ENCODE data around the gene RXFP2.

RXFP2 gene

GRCh38 chr13:31798189-31798588 is 58.9 kb downstream of the RXFP2 start:
- no peak for ATAC-seq
- no peak for TF ChIP-seq TSHZ2 (CRISPR knock-in tag; IDR thresholded peaks at IDR 0.05)
- TF ChIP-seq ZC3H10 (CRISPR knock-in tag; IDR thresholded peaks at IDR 0.05): no peak
- TF ChIP-seq ISL1 (CRISPR knock-in tag; IDR thresholded peaks at IDR 0.05): no peak

- ATAC-seq: no peak
- no peak for TF ChIP-seq ZC3H10 (CRISPR knock-in tag; IDR thresholded peaks at IDR 0.05)
- TF ChIP-seq ZNF565 (CRISPR knock-in tag; conservative IDR thresholded peaks at IDR 0.05; ENCODE audit: low read depth): no peak
- TF ChIP-seq POU6F1 (CRISPR knock-in tag; IDR thresholded peaks at IDR 0.05; ENCODE audit: borderline replicate concordance, low read depth): no peak
- no peak for TF ChIP-seq ZNF70 (CRISPR knock-in tag; IDR thresholded peaks at IDR 0.05)
- no peak for TF ChIP-seq RARB (CRISPR knock-in tag; IDR thresholded peaks at IDR 0.05)
- TF ChIP-seq ESRRG (CRISPR knock-in tag; IDR thresholded peaks at IDR 0.05): no peak
- TF ChIP-seq CSRNP3 (CRISPR knock-in tag; IDR thresholded peaks at IDR 0.05): no peak
- no peak for TF ChIP-seq OSR1 (CRISPR knock-in tag; IDR thresholded peaks at IDR 0.05)
- TF ChIP-seq TSHZ2 (CRISPR knock-in tag; IDR thresholded peaks at IDR 0.05): no peak
These were observed 61.8 kb downstream of the RXFP2 start for GRCh38 chr13:31801088-31801487.

- ATAC-seq: no peak
- TF ChIP-seq ZNF8 (CRISPR knock-in tag; IDR thresholded peaks at IDR 0.05) (no peak), ZC3H10 (CRISPR knock-in tag; IDR thresholded peaks at IDR 0.05) (no peak), BACH2 (CRISPR knock-in tag; IDR thresholded peaks at IDR 0.05; ENCODE audit: borderline replicate concordance) (no peak), SNAI2 (CRISPR knock-in tag; IDR thresholded peaks at IDR 0.05) (no peak), TCF4 (CRISPR knock-in tag; IDR thresholded peaks at IDR 0.05; ENCODE audit: borderline replicate concordance) (no peak), ZNF565 (CRISPR knock-in tag; conservative IDR thresholded peaks at IDR 0.05; ENCODE audit: low read depth) (no peak), ISL1 (CRISPR knock-in tag; IDR thresholded peaks at IDR 0.05) (no peak), ZFP3 (CRISPR knock-in tag; IDR thresholded peaks at IDR 0.05) (no peak), ESRRG (CRISPR knock-in tag; IDR thresholded peaks at IDR 0.05) (no peak), OSR1 (CRISPR knock-in tag; IDR thresholded peaks at IDR 0.05) (no peak), CREB5 (CRISPR knock-in tag; IDR thresholded peaks at IDR 0.05; ENCODE audit: low read depth) (no peak), ARNTL (CRISPR knock-in tag; IDR thresholded peaks at IDR 0.05; ENCODE audit: borderline replicate concordance, low read depth) (no peak)
These were observed 64.0 kb downstream of the RXFP2 start for GRCh38 chr13:31803311-31803710.

- ATAC-seq: no peak
- TF ChIP-seq BACH2 (CRISPR knock-in tag; IDR thresholded peaks at IDR 0.05; ENCODE audit: borderline replicate concordance): no peak
- no peak for TF ChIP-seq ZC3H10 (CRISPR knock-in tag; IDR thresholded peaks at IDR 0.05)
- TF ChIP-seq CREB5 (CRISPR knock-in tag; IDR thresholded peaks at IDR 0.05; ENCODE audit: low read depth): no peak
- no peak for TF ChIP-seq POU6F1 (CRISPR knock-in tag; IDR thresholded peaks at IDR 0.05; ENCODE audit: borderline replicate concordance, low read depth)
- TF ChIP-seq CSDC2 (CRISPR knock-in tag; IDR thresholded peaks at IDR 0.05): no peak
- TF ChIP-seq TSHZ2 (CRISPR knock-in tag; IDR thresholded peaks at IDR 0.05): no peak
- TF ChIP-seq ZNF8 (CRISPR knock-in tag; IDR thresholded peaks at IDR 0.05): no peak
- TF ChIP-seq ZFP3 (CRISPR knock-in tag; IDR thresholded peaks at IDR 0.05): no peak
- no peak for TF ChIP-seq GLIS3 (CRISPR knock-in tag; IDR thresholded peaks at IDR 0.05)
These were observed 66.5 kb downstream of the RXFP2 start for GRCh38 chr13:31805841-31806240.

Data from SK-N-SH treated with all-trans-retinoic acid at 6 μM for 48 hours (cell line).